Body of pancreas (tissue), 4 donors: ENCODE results near the gene RSPH1.

Source experiments
- POLR2A ChIP-seq, 3 donors: fragments of 450-650 bp; IDR thresholded peaks; one replicate each; pipeline ENCODE4 v1.6.1; 2016; ENCODE audit warnings: antibody characterized with exemption in 3 of 3, mild to moderate bottlenecking in 2 of 3
- TF ChIP-seq, protein P1 (sequence below), 7 experiments: fragments of 450-650 bp in 4 of 7; fragments of 200-600 bp in 3 of 7; sonication (generic) in 3 of 7; IDR thresholded peaks; one replicate each; pipeline ENCODE4 v1.5.1; 2016 to 2019; ENCODE audit warnings: antibody characterized with exemption in 7 of 7

DNA sequence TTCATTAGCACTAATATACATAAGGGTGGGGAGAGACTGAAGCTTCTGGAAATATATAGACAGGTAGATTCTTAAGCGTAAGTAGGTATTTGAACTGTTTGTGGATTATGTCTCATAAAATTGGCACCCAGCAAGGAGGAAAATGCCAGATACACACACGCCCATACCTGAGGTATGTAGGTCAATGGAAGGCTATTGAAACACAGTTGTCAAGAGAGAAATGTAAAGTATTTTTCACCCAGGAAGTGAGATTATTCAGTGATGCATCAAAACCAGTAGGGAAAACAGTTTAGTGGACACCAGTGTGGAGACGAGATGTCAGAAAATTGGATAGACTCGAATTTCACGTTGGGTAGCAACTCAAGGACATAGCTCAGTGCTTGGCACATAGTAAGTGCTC is 4.7 kb upstream of the RSPH1 start:
- TF ChIP-seq, protein P1, sequence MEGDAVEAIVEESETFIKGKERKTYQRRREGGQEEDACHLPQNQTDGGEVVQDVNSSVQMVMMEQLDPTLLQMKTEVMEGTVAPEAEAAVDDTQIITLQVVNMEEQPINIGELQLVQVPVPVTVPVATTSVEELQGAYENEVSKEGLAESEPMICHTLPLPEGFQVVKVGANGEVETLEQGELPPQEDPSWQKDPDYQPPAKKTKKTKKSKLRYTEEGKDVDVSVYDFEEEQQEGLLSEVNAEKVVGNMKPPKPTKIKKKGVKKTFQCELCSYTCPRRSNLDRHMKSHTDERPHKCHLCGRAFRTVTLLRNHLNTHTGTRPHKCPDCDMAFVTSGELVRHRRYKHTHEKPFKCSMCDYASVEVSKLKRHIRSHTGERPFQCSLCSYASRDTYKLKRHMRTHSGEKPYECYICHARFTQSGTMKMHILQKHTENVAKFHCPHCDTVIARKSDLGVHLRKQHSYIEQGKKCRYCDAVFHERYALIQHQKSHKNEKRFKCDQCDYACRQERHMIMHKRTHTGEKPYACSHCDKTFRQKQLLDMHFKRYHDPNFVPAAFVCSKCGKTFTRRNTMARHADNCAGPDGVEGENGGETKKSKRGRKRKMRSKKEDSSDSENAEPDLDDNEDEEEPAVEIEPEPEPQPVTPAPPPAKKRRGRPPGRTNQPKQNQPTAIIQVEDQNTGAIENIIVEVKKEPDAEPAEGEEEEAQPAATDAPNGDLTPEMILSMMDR (IDR thresholded peaks at IDR 0.05): no peak
- TF ChIP-seq POLR2A (IDR thresholded peaks at IDR 0.05): no peak
